Astrocyte of the spinal cord (primary cell): Measurements from ENCODE around the gene MEAF6.

ENCODE experiments used
- DNase-seq: peaks from one replicate; pipeline ENCODE4 v3.0.0; 2011; ENCODE audit warnings: low read depth, low spot score
- H3K4me3 ChIP-seq: 2 replicates; pipeline ENCODE4 v1.5.1; 2011; ENCODE audit warnings: low read depth, mild to moderate bottlenecking, low read length, moderate library complexity
- in situ Hi-C: cut with HindIII; loops from 2 replicates; pipeline ENCODE4 v1.10.0; 2017; ENCODE audit warnings: low sequenced_read_pairs
- TF ChIP-seq, protein P1 (sequence below): IDR thresholded peaks from 2 replicates; pipeline ENCODE4 v1.5.1; 2012; ENCODE audit warnings: low read depth, mild to moderate bottlenecking, low read length, inconsistent platforms

The MEAF6 gene

DNA sequence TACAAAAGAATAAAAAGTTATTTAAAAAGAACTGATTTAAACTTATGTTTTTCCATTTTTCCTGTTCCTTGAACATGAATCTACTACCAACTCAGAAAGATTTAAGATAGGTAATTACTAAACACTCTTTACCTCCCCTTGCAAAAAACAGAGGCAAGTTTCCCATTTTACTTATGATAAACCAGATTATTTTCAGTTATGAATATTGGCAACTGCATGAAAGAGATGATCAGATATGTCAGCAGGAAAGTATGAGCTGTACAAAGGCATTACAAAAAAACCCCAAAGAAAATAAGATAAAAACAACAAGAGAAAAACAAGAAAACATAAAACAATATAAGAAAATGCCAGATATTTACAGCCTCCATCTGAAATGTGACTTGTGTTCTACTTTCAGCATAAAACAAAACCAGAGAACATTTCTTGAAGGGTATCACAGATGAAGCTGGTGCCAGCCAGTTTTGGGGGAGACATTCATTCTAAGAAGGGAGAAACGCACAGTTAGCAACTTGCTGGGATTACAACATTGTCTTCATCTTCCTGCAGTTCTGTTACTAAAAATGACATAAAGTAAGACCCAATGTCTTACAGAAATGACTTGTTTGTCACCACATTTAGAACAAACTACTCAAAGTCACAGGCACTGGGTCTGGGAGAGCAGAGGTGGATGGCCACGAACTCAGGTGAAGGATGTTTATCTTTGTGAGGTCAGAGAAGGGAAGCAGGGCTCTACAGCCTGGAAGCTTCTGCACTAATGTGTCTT is 21.0 kb downstream of the MEAF6 start:
- in situ Hi-C loops = no loop called here
- TF ChIP-seq, protein P1, sequence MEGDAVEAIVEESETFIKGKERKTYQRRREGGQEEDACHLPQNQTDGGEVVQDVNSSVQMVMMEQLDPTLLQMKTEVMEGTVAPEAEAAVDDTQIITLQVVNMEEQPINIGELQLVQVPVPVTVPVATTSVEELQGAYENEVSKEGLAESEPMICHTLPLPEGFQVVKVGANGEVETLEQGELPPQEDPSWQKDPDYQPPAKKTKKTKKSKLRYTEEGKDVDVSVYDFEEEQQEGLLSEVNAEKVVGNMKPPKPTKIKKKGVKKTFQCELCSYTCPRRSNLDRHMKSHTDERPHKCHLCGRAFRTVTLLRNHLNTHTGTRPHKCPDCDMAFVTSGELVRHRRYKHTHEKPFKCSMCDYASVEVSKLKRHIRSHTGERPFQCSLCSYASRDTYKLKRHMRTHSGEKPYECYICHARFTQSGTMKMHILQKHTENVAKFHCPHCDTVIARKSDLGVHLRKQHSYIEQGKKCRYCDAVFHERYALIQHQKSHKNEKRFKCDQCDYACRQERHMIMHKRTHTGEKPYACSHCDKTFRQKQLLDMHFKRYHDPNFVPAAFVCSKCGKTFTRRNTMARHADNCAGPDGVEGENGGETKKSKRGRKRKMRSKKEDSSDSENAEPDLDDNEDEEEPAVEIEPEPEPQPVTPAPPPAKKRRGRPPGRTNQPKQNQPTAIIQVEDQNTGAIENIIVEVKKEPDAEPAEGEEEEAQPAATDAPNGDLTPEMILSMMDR = no peak
- no peak overlapping the region for H3K4me3 ChIP-seq

DNA sequence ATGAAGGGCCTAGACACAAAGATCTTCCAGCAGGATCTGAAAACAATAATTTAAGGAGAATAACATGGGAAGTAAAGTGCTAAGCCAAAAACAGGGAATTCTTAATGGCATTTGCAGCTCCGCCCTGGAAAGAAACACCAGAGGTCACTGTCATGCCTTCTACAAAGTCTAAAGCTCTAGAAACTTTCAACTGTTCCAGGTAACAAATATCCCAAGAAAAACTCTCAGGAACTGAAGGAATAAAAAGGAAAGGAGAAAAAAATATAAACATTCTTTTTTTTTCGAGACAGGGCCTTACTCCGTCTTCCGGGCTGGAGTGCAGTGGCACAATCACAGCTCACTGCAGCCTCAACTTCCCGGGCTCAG is 27.0 kb downstream of the MEAF6 start:
- in situ Hi-C loops = no loop called here
- TF ChIP-seq, protein P1 = no peak
- no peak overlapping the region for H3K4me3 ChIP-seq
- no peak for DNase-seq

More for the DNA sequence above, 21.0 kb downstream of the MEAF6 start:
- DNase-seq = no peak

DNA sequence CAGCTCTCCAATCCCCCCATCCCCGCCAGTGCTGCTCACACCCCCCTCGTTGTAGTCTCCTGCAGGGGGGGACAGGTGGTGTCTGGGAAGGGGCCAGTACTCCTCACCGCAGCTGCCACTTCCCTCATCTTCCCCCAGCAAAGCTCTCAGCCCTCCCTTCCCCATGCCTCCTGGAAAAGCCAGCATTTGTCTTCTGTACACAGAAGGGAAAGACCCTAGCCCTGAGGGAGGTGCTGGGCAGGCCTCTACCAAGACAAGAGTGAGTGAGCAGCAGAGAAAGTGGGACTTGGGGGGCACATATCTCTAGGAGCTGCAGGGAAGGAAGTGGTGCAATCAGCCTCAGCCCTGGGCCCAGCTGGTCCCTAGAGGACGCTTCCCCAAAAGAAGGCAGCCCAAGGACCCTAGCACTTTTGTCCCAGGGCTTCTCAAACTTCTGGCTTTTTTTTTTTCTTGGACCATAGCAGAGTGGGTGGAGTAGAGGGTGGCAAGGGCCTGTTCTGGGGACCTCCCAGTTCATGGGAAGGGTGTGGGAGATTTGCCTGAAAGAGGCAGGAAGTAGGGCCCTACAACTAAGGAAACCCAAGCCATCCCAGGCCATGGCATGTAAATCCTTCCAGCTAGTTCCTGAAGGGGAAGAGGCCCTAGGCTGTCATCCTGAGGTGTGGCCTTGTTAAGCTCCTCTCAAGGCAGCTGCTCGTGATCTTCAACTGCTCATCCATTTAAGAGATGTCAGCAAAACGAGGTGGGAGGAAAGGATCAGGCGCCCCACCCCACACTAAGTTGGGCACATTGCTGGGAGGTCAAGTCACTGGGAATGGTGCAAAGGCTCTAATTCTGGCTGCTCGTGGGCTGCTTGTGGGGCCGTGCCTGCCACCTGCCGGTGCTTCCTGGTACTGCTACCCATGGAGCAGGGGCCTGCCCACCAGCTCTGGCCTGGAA is 27.6 kb downstream of the MEAF6 start:
- DNase-seq = peak; percentile 66
- no peak overlapping the region for H3K4me3 ChIP-seq
- TF ChIP-seq, protein P1 = peak; percentile 99
- in situ Hi-C loops = no loop called here

DNA sequence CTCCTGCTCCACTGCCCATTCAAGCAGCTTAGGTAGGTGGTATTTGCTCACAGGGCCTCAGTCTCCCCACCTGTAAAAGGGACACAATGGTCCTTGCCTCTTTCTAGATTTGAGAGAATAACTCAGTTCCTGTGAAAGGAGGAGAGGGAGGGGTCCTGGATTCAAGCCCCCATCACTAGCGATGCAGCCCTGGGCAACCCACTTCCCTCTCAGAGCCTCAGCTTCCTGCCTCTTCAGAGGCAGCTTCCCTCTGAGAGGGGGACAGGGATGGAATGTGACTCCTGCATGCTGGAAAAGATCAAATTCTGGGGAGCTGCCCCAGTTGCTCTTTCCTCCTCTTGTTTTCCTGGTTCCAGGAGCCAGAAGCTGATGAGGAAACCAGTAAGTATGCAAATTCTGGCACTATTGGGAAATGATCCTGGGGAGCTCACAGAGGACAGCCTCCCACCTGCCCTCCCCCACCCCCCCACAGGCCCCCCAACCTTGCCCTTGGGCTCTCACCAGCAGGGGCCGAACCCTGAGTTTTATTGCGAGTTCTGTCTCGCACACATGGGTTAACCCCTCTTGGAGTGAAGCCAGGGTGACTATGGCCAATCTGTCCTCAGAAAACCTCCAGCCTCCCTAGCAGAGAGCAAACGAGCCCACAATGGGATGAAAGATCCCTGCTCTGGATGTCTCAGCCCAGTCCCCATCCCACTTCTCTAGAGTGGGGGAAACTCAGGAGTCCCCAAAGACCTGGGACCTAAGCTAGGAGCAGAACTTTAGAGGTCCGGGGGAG is 28.5 kb downstream of the MEAF6 start:
- TF ChIP-seq, protein P1 = no peak
- no peak for DNase-seq
- in situ Hi-C loops = no loop called here
- no peak overlapping the region for H3K4me3 ChIP-seq

DNA sequence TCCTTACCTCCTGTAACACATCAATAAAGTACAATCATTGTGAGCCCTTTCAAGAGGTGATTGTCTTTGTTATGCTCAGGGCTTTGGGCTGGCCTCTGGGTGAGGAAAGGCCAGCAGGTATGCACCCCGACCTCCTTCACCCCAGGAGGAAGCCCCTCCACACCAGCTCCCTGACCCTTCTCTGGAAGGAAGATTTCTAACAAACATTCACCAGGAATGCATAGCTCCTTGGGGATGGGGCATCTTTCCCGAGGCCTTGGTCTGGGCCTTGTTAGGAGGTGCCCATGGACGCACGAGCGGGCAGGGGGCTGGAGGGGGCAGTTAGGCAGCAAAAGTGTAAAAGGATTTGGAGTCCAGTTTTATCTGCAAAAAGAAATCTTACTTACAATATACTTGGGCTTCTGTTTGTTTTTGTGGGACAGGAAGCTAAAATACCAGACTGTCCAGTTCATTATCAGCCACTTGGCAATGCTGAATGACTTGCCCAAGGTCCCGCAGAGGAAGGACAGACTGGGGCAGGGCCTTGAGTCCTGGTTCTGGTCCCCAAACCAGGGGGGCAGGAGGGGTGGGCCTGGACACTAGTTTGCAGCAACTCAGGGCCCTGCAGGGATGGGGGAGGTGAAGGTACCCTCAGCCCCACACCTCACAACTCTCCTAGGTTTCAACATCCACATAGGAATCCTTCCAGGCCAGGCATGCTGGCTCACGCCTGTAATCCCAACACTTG is 30.1 kb downstream of the MEAF6 start:
- in situ Hi-C loops = no loop called here
- TF ChIP-seq, protein P1 = no peak
- H3K4me3 ChIP-seq = no peak overlapping the region
- DNase-seq = no peak

DNA sequence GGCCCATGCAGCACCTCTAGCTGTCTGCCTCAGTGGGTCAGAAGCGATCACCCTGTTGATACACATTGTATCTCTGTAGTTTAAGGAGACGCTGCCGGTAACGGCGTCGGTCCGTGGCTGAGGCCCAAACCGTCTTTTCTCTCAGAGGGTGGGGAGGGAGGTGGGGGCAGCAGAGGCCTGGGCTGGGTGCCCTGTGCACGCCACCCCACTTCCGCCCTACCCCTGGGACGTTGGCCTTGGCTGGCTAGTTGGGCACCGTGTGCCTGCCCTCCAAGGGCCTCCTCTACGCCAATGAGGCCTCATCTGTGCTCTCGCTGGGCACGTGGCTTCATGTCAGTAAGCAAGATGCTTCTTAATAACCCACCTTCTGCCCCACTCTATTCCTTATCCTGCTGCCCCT is 30.8 kb downstream of the MEAF6 start:
- in situ Hi-C loops = no loop called here
- TF ChIP-seq, protein P1 = no peak
- no peak for DNase-seq
- H3K4me3 ChIP-seq = no peak overlapping the region
